HG03095 (cell line): ENCODE results near the gene IFNL1.
"Not testable (repeated sequence)": the region's sequence is repeated elsewhere in the genome, so short reads cannot be mapped to it uniquely, and the experiment has no call there.

Experiments
- ATAC-seq: cut with Tn5 transposase; IDR thresholded peaks from one replicate; pipeline ENCODE4 v1.9.1; 2021; ENCODE audit warnings: moderate library complexity; ENCODE audit not compliant: unreplicated experiment

The IFNL1 gene

DNA sequence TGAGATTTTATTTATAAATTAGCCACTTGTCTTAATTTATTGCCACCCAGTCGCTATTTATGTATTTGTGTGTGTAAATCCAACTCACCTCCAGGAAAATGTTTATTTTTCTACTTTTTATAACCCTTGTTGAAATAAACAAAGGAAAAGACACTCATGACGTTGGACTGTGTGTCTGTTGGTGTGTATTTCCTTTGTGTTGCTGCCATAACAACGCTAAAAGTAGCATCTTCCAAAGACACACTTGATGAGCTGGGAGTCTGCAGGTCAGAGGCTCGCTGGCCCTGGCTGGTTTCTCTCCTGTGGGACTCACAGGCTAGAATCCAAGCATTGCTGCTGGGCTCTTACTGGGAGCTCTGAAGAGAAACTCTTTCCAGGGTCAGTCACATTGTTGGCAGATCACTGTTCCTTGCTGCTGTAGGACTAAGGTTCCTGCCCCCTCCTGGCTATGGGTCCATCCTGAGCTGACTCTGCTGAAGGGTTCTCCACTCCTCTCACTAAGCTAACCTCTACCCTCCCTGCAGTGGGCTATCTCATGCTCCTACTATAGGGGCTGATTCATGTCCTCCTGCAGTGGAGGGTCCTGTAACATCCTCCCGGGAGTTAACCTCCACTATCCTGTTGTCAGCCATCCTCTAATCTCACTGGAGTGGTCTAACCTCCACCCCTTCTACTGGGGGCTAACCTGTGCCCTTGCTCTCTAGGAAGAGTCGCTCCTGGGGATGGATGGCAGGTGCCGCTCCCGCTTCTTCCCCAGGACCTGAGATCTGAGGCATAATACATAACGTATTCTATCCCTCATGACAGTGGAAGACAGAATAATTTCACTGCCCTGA, 26.0 kb upstream of the IFNL1 start:
- no peak for ATAC-seq

- not testable (repeated sequence) for ATAC-seq
These were observed 22.3 kb upstream of the IFNL1 start for GRCh38 chr19:39273859-39274258.

- no peak for ATAC-seq
These were observed 20.6 kb upstream of the IFNL1 start for GRCh38 chr19:39275578-39275977.

GRCh38 chr19:39276740-39277139, 19.5 kb upstream of the IFNL1 start:
- no peak for ATAC-seq

DNA sequence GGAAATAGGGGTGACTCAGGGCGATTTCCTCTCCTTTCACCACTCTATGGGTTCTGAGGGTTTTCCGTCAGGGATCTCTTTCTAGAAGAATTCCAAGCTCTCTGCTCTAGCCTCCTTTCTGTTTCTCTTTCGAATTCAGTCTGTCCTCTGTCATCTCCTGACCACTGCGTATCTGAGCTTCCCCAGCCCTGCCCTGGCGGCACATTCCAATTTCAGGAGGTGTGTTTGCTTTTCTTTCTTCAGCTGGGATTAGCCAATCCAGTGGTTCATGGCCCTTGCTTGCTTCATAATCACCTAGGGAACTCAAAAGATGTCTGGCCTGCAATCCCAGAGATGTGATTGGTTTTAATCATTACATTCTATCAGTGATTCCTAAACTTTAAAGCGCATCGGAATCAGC, 18.6 kb upstream of the IFNL1 start:
- no peak for ATAC-seq

- no peak for ATAC-seq
These were observed 14.2 kb upstream of the IFNL1 start for GRCh38 chr19:39282021-39282420.

- ATAC-seq: no peak
These were observed 12.2 kb upstream of the IFNL1 start for GRCh38 chr19:39284032-39284431.

- no peak for ATAC-seq
These were observed 2.8 kb upstream of the IFNL1 start for GRCh38 chr19:39293394-39293793.

DNA sequence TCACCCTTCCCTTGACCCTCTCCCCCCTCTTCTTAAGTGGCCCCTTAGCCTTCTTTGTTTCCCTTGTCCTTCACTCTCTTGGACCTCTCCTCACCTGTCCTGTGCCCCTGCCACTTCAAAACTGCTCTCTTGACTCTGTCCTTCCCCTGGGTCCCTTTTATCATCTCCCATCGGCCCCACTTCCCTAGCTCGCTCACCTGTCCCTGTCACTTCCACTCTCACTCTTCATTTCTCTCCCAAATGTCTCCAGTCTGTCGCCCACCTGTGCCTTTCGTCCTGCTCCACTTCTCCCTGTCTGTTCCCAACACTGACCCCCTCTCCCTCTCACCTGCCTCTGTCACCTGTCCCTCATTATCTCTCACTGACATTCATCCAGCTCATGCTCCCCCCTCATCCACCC, 699 bp downstream of the IFNL1 start:
- no peak for ATAC-seq

DNA sequence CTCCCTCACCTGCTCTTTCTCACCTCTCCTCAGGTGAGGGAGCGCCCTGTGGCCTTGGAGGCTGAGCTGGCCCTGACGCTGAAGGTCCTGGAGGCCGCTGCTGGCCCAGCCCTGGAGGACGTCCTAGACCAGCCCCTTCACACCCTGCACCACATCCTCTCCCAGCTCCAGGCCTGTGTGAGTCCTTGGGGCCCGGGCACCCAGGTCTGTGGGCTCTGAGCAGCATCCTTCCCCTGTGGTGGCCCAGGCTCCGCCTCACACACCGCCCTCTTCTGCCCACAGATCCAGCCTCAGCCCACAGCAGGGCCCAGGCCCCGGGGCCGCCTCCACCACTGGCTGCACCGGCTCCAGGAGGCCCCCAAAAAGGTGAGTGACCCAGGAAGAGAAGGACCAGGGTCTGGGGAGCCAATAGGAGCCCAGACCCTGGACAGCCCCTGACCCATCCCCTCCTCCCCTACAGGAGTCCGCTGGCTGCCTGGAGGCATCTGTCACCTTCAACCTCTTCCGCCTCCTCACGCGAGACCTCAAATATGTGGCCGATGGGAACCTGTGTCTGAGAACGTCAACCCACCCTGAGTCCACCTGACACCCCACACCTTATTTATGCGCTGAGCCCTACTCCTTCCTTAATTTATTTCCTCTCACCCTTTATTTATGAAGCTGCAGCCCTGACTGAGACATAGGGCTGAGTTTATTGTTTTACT, 1.9 kb downstream of the IFNL1 start:
- ATAC-seq: no peak

- ATAC-seq: no peak
These were observed 3.2 kb downstream of the IFNL1 start for GRCh38 chr19:39299404-39299803.

DNA sequence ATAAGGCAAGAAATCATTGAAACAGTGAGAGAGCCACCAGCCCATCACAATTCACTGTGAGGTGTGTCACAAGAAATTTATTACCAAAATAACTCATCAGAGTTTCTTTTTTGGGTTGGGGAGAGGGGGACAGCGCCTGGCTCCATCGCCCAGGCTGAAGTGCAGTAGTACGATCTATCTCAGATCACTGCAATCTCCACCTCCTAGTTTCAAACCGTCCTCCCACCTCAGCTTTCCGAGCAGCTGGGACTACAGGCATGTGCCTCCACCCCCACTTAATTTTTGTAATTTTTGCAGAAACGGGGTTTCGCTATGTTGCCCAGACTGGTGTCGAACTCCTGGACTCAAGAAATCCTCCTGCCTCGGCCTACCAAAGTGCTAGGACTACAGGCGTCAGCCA, 3.6 kb downstream of the IFNL1 start:
- no peak for ATAC-seq

GRCh38 chr19:39301021-39301420, 4.8 kb downstream of the IFNL1 start:
- ATAC-seq: no peak

- no peak for ATAC-seq
These were observed 5.4 kb downstream of the IFNL1 start for GRCh38 chr19:39301562-39301961.

- no peak for ATAC-seq
These were observed 7.4 kb downstream of the IFNL1 start for GRCh38 chr19:39303373-39304184.

DNA sequence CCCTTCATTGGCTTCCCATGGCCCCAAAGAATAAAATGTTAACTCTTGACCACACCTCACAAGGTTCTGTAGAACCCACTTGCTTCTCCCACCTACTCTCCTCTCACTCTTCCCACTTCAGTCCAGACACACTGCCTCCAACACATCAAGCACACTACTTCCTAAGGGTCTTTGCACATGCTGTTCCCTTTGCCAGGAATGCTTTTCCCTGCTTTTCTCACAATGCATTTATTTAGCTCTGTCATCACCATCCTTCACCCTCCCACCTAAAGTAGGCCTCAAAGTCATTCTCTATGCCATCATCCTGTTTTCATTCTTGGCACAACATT, 7.9 kb downstream of the IFNL1 start:
- ATAC-seq: no peak

DNA sequence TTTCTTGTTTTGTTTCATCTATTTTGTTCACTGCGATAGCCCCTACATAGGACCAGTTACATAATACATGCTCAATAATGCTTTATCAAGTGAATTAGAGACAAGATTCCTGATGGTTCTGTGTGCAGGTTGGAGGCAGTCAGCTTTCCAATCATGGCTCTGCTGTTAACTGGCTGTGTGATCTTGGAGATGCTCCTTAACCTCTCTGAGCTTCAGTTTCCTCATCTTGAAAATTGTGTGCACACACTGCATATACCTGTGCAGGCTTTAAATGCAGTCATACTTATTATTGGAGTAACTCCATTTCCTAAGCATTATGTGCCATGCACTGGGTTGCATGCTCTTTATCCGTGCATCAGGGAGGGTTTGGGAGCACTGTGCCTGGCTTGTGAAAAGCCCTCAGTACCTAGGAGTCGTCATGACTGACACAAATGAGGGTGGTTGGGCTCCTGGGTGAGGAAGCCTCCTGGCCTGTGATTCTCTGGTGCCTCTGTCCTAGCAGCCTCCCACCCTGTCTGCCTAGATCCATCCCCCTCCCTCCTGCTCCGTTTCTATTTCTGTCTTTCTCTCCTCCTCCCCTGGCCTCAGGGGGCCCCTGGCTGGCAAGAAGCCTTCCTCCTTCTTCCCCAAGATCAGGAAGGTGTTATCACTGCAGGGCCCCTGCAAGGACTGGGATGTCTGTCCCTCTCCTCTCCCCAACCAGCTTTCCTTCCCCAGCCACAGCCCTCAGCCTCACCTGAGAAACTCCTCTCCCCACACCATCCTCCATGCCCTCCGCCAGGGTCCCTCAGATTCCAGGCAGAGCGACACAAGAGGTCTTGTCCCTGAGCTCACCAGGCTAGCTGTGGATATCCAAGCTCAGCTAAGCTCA, 8.7 kb downstream of the IFNL1 start:
- no peak for ATAC-seq

DNA sequence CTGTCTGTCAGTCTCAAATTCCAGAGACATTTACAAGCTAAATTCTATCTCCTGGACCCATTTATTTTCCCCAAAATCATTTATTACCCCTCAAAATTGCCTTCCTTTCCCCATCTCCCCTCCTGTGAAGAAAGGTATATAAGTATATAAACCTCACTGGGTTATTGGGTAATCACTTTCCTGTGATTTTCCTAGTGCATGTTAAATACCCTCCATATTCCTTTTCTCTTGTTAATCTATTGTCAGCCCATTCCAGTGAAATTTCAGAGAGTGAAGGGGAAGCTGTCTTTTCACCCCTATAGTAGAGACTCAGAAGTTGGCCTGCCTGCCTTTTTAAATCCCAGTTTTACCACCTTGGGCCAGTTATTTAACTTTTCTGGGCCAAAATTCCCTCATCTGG, 9.9 kb downstream of the IFNL1 start:
- no peak for ATAC-seq

DNA sequence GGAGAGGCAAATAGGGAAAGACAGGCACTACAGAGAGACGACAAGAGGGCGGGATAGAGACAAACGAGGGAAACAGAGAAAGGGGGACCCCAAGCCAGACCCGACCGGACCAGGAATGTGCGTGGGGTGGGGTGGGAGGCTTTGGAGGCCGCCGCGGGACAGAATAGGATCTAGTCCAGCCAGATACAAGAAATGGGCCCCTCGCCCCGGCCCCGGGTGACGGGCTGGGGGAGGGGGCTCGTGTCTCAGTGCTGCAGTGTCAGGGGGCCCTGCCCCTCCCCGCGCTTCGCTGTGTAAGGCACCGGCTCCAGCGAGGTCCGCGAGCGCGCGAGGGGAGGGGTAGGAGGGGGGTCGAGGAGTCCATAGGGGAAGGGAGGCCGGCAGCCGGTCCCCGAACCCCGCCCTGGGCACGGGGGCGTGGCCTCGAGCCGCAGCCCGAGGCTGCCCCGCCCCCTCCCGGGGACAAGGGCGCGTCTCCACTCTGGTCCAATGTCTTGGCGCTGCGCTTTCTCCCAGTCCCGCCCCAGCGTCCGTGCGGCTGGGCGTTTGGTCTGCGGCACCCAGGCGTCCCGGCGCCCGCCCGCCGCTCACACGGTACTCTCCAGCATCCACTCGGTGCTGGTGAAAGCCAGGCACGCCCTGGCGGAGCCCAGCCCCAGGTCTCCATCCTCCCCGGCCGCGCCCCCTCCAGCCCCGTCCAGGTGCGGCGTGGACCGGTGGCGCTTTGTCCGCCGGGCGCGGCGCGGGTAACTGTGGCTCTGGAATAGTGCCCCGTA, 11.0 kb downstream of the IFNL1 start:
- ATAC-seq: no peak
